GM23338 (cell line): ENCODE data around the gene P4HTM. TPM values are rescaled to one million over a fixed set of nuclear protein-coding genes. Genes with fewer than 3 reads are reported as not detected.

Experiments
- ATAC-seq: fragments of 200-7000 bp; cut with Tn5 transposase; 3 replicates; pipeline ENCODE4 v1.9.1; 2020
- DNase-seq: peaks from one replicate; pipeline ENCODE4 v3.0.0-alpha.2; 2015; ENCODE audit warnings: low spot score
- H2AFZ ChIP-seq: fragments of 200-600 bp; sonication (generic); 2 replicates; pipeline ENCODE4 v1.8.0; 2016; ENCODE audit warnings: antibody characterized with exemption, mild to moderate bottlenecking, moderate library complexity
- H3F3A ChIP-seq: fragments of 200-600 bp; sonication (generic); replicated peaks from 2 replicates; pipeline ENCODE4 v1.8.0; 2017; ENCODE audit warnings: antibody characterized with exemption, mixed run types, low read depth
- H3K27ac ChIP-seq: fragments of 200-600 bp; sonication (generic); 2 replicates; pipeline ENCODE4 v1.6.1; 2016; ENCODE audit warnings: low read depth
- H3K27me3 ChIP-seq: fragments of 200-600 bp; sonication (generic); 2 replicates; pipeline ENCODE4 v1.8.0; 2016; ENCODE audit warnings: mild to moderate bottlenecking, mixed run types, moderate library complexity; ENCODE audit not compliant: insufficient read depth
- H3K36me3 ChIP-seq: fragments of 200-600 bp; sonication (generic); 2 replicates; pipeline ENCODE4 v1.8.0; 2016; ENCODE audit warnings: mild to moderate bottlenecking; ENCODE audit not compliant: insufficient read depth
- H3K4me1 ChIP-seq: fragments of 200-600 bp; sonication (generic); 2 replicates; pipeline ENCODE4 v1.8.0; 2016; ENCODE audit warnings: mild to moderate bottlenecking, moderate library complexity; ENCODE audit not compliant: insufficient read depth
- H3K4me2 ChIP-seq: fragments of 200-600 bp; sonication (generic); 2 replicates; pipeline ENCODE4 v1.7.1; 2017; ENCODE audit warnings: mixed run types
- H3K4me3 ChIP-seq: fragments of 200-600 bp; sonication (generic); 2 replicates; pipeline ENCODE4 v1.6.1; 2016; ENCODE audit warnings: mixed run types
- H3K79me2 ChIP-seq: fragments of 200-600 bp; sonication (generic); replicated peaks from 2 replicates; pipeline ENCODE4 v1.8.0; 2017; ENCODE audit warnings: mild to moderate bottlenecking; ENCODE audit not compliant: insufficient read depth
- H3K9me2 ChIP-seq: fragments of 200-600 bp; sonication (generic); 2 replicates; pipeline ENCODE4 v1.8.0; 2017; ENCODE audit not compliant: insufficient read depth
- H4K20me1 ChIP-seq: fragments of 200-600 bp; sonication (generic); replicated peaks from 2 replicates; pipeline ENCODE4 v1.8.0; 2017; ENCODE audit warnings: mild to moderate bottlenecking; ENCODE audit not compliant: insufficient read depth
- H3K27ac Mint-ChIP-seq: 2 replicates; pipeline ENCODE4 v1.8.0; 2020; ENCODE audit warnings: inconsistent platforms, mild to moderate bottlenecking, moderate library complexity, mixed read lengths
- H3K27me3 Mint-ChIP-seq: 3 replicates; pipeline ENCODE4 v1.8.0; 2022; ENCODE audit warnings: low read depth, mild to moderate bottlenecking, moderate library complexity, mixed read lengths, inconsistent platforms; ENCODE audit not compliant: insufficient read depth, poor library complexity
- H3K36me3 Mint-ChIP-seq: 3 replicates; pipeline ENCODE4 v1.8.0; 2021; ENCODE audit warnings: low read depth, mild to moderate bottlenecking, inconsistent platforms, moderate library complexity, mixed read lengths
- H3K4me1 Mint-ChIP-seq: 3 replicates; pipeline ENCODE4 v1.8.0; 2020; ENCODE audit warnings: mild to moderate bottlenecking, inconsistent platforms, mixed read lengths
- H3K4me3 Mint-ChIP-seq: 3 replicates; pipeline ENCODE4 v1.8.0; 2021; ENCODE audit warnings: moderate library complexity, mild to moderate bottlenecking, inconsistent platforms, mixed read lengths
- H3K9me3 Mint-ChIP-seq: 3 replicates; pipeline ENCODE4 v1.8.0; 2020; ENCODE audit warnings: moderate library complexity, mild to moderate bottlenecking, inconsistent platforms, mixed read lengths
- CREB1 ChIP-seq: fragments of 250-450 bp; sonication (Bioruptor Pico); IDR thresholded peaks from 2 replicates; pipeline ENCODE4 v1.5.0; 2020; ENCODE audit warnings: low read depth, mild to moderate bottlenecking, moderate library complexity
- CTCF ChIP-seq, 2 experiments: fragments of 200-600 bp in 1 of 2; sonication (generic) in 1 of 2; conservative IDR thresholded peaks; 2 replicates each; pipeline versions ENCODE4 v1.5.1 to v1.6.1; 2016 to 2017; ENCODE audit warnings: antibody characterized with exemption in 2 of 2, low read depth in 2 of 2, mild to moderate bottlenecking in 2 of 2, moderate library complexity in 1 of 2
- ETS1 ChIP-seq: IDR thresholded peaks from 2 replicates; pipeline ENCODE4 v1.6.1; 2016; ENCODE audit warnings: antibody characterized with exemption
- EZH2 ChIP-seq: fragments of 200-600 bp; sonication (generic); IDR thresholded peaks from one replicate; pipeline ENCODE4 v1.8.0; 2017; ENCODE audit warnings: antibody characterized with exemption, mild to moderate bottlenecking, low read depth; ENCODE audit not compliant: unreplicated experiment
- EZH2phosphoT487 ChIP-seq: fragments of 200-600 bp; sonication (generic); IDR thresholded peaks from one replicate; pipeline ENCODE4 v1.8.1; 2018; ENCODE audit warnings: antibody characterized with exemption; ENCODE audit not compliant: unreplicated experiment
- JUNB ChIP-seq: IDR thresholded peaks from one replicate; pipeline ENCODE4 v1.6.1; 2016; ENCODE audit warnings: antibody characterized with exemption; ENCODE audit not compliant: unreplicated experiment
- NANOG ChIP-seq: IDR thresholded peaks from 2 replicates; pipeline ENCODE4 v1.6.1; 2016; ENCODE audit warnings: antibody characterized with exemption, borderline replicate concordance
- POLR2AphosphoS5 ChIP-seq: IDR thresholded peaks from 2 replicates; pipeline ENCODE4 v1.6.1; 2016; ENCODE audit warnings: antibody characterized with exemption, low read depth
- STAT1 ChIP-seq: IDR thresholded peaks from one replicate; pipeline ENCODE4 v1.6.1; 2016; ENCODE audit warnings: antibody characterized with exemption; ENCODE audit not compliant: unreplicated experiment
- ZNF114 ChIP-seq: fragments of 250-450 bp; sonication (Bioruptor Pico); IDR thresholded peaks from 2 replicates; pipeline ENCODE4 v1.5.0; 2020; ENCODE audit warnings: mild to moderate bottlenecking, moderate library complexity
- ZNF331 ChIP-seq: fragments of 250-450 bp; sonication (Bioruptor Pico); IDR thresholded peaks from 2 replicates; pipeline ENCODE4 v1.5.0; 2020; ENCODE audit warnings: low read depth, mild to moderate bottlenecking, moderate library complexity
- polyA plus RNA-seq: library from polyadenylated mRNA; unstranded; fragments of >200 nt; fragmentation: Nextera tagmentation; extraction: Ambion mirVana; gene quantifications from 2 replicates; pipeline ENCODE4 v1.2.1, GENCODE V29; 2016
- total RNA-seq: library from RNA; depleted of rRNA; stranded (reverse); fragments of >200 nt; shearing (Covaris generic); gene quantifications from 2 replicates; pipeline ENCODE4 v1.2.3, GENCODE V29; 2014

Gene P4HTM
- total and polyA plus RNA-seq, 2 experiments from 2014 or later = 15.9 to 28.7 TPM

- no peaks in the 10 kb centered on the region for H3K9me2 ChIP-seq
- H3K9me3 Mint-ChIP-seq = no peaks in the 10 kb centered on the region; the same call in 1 of the 3 replicates
- H4K20me1 ChIP-seq = peaks cover 25% of the 10 kb centered on the region
- H3K4me1 ChIP-seq = peaks cover 16% of the 10 kb centered on the region; the same call in 1 of the 2 replicates
- no peaks in the 10 kb centered on the region for H3K27me3 ChIP-seq
- no peak overlapping the region for H2AFZ ChIP-seq
- H3K27me3 Mint-ChIP-seq = peaks cover 35% of the 10 kb centered on the region
- no peak overlapping the region for H3K27ac Mint-ChIP-seq
- H3K27ac ChIP-seq = no peak overlapping the region
- H3K4me3 Mint-ChIP-seq = no peak overlapping the region
- H3K4me1 Mint-ChIP-seq = peaks cover 28% of the 10 kb centered on the region
- peaks cover 44% of the 10 kb centered on the region for H3K36me3 ChIP-seq
- no peak for ATAC-seq
- no peak overlapping the region for H3K4me2 ChIP-seq
- DNase-seq = no peak
- H3K4me3 ChIP-seq = no peak overlapping the region
- TF ChIP-seq EZH2phosphoT487 (no peak), POLR2AphosphoS5 (0 out of 2 replicates have a peak, but pooled peaks have one; percentile 12), EZH2 (no peak)
- peaks cover 53% of the 10 kb centered on the region for H3F3A ChIP-seq
- peaks cover 84% of the 10 kb centered on the region for H3K36me3 Mint-ChIP-seq
- peaks cover 32% of the 10 kb centered on the region for H3K79me2 ChIP-seq
These were observed 36.5 kb downstream of the P4HTM start for GRCh38 chr3:49026536-49026935.

GRCh38 chr3:49027634-49028033 is 37.6 kb downstream of the P4HTM start:
- peaks cover 54% of the 10 kb centered on the region for H3K36me3 ChIP-seq
- H3K79me2 ChIP-seq = peaks cover 28% of the 10 kb centered on the region
- H3K4me2 ChIP-seq = peak overlapping the region; percentile 98; the same call in 1 of the 2 replicates
- no peaks in the 10 kb centered on the region for H3K9me2 ChIP-seq
- Mint-ChIP-seq H3K27me3 (peaks cover 33% of the 10 kb centered on the region), H3K4me3 (peak overlapping the region; percentile 94; the same call in 2 of the 3 replicates), H3K36me3 (peaks cover 91% of the 10 kb centered on the region), H3K27ac (peak overlapping the region; percentile 80; the same call in 1 of the 2 replicates), H3K9me3 (no peaks in the 10 kb centered on the region; the same call in 1 of the 3 replicates), H3K4me1 (peaks cover 28% of the 10 kb centered on the region)
- no peaks in the 10 kb centered on the region for H3K27me3 ChIP-seq
- no peak for ATAC-seq
- peak overlapping the region; percentile 93; the same call in 1 of the 2 replicates for H3K4me3 ChIP-seq
- H3K4me1 ChIP-seq = peaks cover 16% of the 10 kb centered on the region; the same call in 1 of the 2 replicates
- no peak overlapping the region for H2AFZ ChIP-seq
- no peak for DNase-seq
- TF ChIP-seq ZNF114 (CRISPR knock-in tag) (no peak), JUNB (no peak), CTCF (conservative IDR thresholded peaks at IDR 0.05; ENCODE audit: low read depth in 2 of 2) (no peak)
- peaks cover 57% of the 10 kb centered on the region for H3F3A ChIP-seq
- H4K20me1 ChIP-seq = peaks cover 25% of the 10 kb centered on the region
- no peak overlapping the region for H3K27ac ChIP-seq

- Histone ChIP-seq H2AFZ (no peak overlapping the region), H3K9me2 (no peaks in the 10 kb centered on the region), H3K79me2 (peaks cover 22% of the 10 kb centered on the region), H3K27ac (no peak overlapping the region), H3F3A (peaks cover 58% of the 10 kb centered on the region), H4K20me1 (peaks cover 22% of the 10 kb centered on the region), H3K36me3 (peaks cover 56% of the 10 kb centered on the region), H3K27me3 (no peaks in the 10 kb centered on the region), H3K4me2 (peak overlapping the region; percentile 98), H3K4me1 (peaks cover 9% of the 10 kb centered on the region; the same call in 1 of the 2 replicates), H3K4me3 (peak overlapping the region; percentile 93)
- H3K27ac Mint-ChIP-seq = peak overlapping the region; percentile 59; the same call in 1 of the 2 replicates
- DNase-seq = no peak
- H3K27me3 Mint-ChIP-seq = peaks cover 27% of the 10 kb centered on the region
- H3K36me3 Mint-ChIP-seq = peaks cover 91% of the 10 kb centered on the region
- peaks cover 23% of the 10 kb centered on the region for H3K4me1 Mint-ChIP-seq
- peak overlapping the region; percentile 94 for H3K4me3 Mint-ChIP-seq
- ATAC-seq = no peak
- H3K9me3 Mint-ChIP-seq = no peaks in the 10 kb centered on the region; the same call in 1 of the 3 replicates
- TF ChIP-seq STAT1 (no peak), ETS1 (no peak), NANOG (no peak), POLR2AphosphoS5 (no peak; the same call in 1 of the 2 replicates), CREB1 (CRISPR knock-in tag) (no peak), ZNF331 (CRISPR knock-in tag) (no peak)
These were observed 38.2 kb downstream of the P4HTM start for GRCh38 chr3:49028298-49028672.
